Keratinocyte (primary cell): ENCODE results near the gene KREMEN1. TPM values are rescaled to one million over a fixed set of nuclear protein-coding genes. Genes with fewer than 3 reads are reported as not detected.

ENCODE experiments used
- DNase-seq: peaks from one replicate; pipeline ENCODE4 v3.0.0-alpha.2; 2011; ENCODE audit warnings: low read depth, missing footprints, low spot score
- FAIRE-seq: peaks from 2 replicates; lab custom pipeline; 2011; peaks lifted over from hg19 to GRCh38; lab: Jason Lieb, UNC
- H2AFZ ChIP-seq: 2 replicates; pipeline ENCODE4 v1.6.0; 2012; ENCODE audit warnings: low read length, control low read depth, inconsistent platforms; ENCODE audit not compliant: control insufficient read depth
- H3K27ac ChIP-seq: 2 replicates; pipeline ENCODE4 v1.5.1; 2011; ENCODE audit warnings: low read length; ENCODE audit not compliant: control insufficient read depth, insufficient read depth
- H3K27me3 ChIP-seq: 3 replicates; pipeline ENCODE4 v1.6.0; 2011; ENCODE audit warnings: low read length; ENCODE audit not compliant: control insufficient read depth, insufficient read depth; ENCODE audit errors: extremely low read depth
- H3K36me3 ChIP-seq, 2 experiments: 2 replicates in 1 of 2; 3 replicates in 1 of 2; pipeline ENCODE4 v1.5.1; 2011; ENCODE audit warnings: low read length in 2 of 2, mild to moderate bottlenecking in 1 of 2; ENCODE audit not compliant: control insufficient read depth in 2 of 2, insufficient read depth in 2 of 2; ENCODE audit errors: extremely low read depth in 1 of 2
- H3K4me1 ChIP-seq: 3 replicates; pipeline ENCODE4 v1.5.1; 2011; ENCODE audit warnings: low read length; ENCODE audit not compliant: control insufficient read depth, insufficient read depth; ENCODE audit errors: extremely low read depth
- H3K4me2 ChIP-seq: 3 replicates; pipeline ENCODE4 v1.6.0; 2011; ENCODE audit warnings: low read depth, low read length; ENCODE audit not compliant: control insufficient read depth, insufficient read depth; ENCODE audit errors: extremely low read depth
- H3K4me3 ChIP-seq, 3 experiments: fragments of 200-600 bp in 1 of 3; sonication (generic) in 1 of 3; 2 replicates in 2 of 3; 3 replicates in 1 of 3; pipeline ENCODE4 v1.5.1; 2011 to 2016; ENCODE audit warnings: low read length in 3 of 3, mild to moderate bottlenecking in 3 of 3, control low read depth in 2 of 3, inconsistent platforms in 1 of 3, low read depth in 1 of 3, mixed read lengths in 1 of 3, mixed run types in 1 of 3, moderate library complexity in 1 of 3; ENCODE audit not compliant: control insufficient read depth in 2 of 3, insufficient read depth in 2 of 3; ENCODE audit errors: extremely low read depth in 1 of 3
- H3K79me2 ChIP-seq: 2 replicates; pipeline ENCODE4 v1.6.0; 2012; ENCODE audit warnings: low read length; ENCODE audit not compliant: control insufficient read depth, insufficient read depth
- H3K9ac ChIP-seq: 3 replicates; pipeline ENCODE4 v1.6.0; 2011; ENCODE audit warnings: low read length; ENCODE audit not compliant: control insufficient read depth, insufficient read depth; ENCODE audit errors: extremely low read depth
- H3K9me1 ChIP-seq: 3 replicates; pipeline ENCODE4 v1.6.0; 2011; ENCODE audit warnings: low read length; ENCODE audit not compliant: control insufficient read depth, insufficient read depth; ENCODE audit errors: extremely low read depth
- H3K9me3 ChIP-seq: 2 replicates; pipeline ENCODE4 v1.5.1; 2012; ENCODE audit warnings: low read depth, low read length; ENCODE audit not compliant: control insufficient read depth
- H4K20me1 ChIP-seq: 3 replicates; pipeline ENCODE4 v1.6.0; 2011; ENCODE audit warnings: low read length; ENCODE audit not compliant: control insufficient read depth, insufficient read depth; ENCODE audit errors: extremely low read depth
- CTCF ChIP-seq, 3 experiments: IDR thresholded peaks in 1 of 3; conservative IDR thresholded peaks in 1 of 3; optimal IDR thresholded peaks in 1 of 3; 2 replicates in 2 of 3; 3 replicates in 1 of 3; pipeline versions ENCODE3 to v1.5.1; 2011; ENCODE audit warnings: low read length in 3 of 3, mild to moderate bottlenecking in 3 of 3, moderate library complexity in 2 of 3, control low read depth in 1 of 3, inconsistent platforms in 1 of 3; ENCODE audit not compliant: insufficient read depth in 2 of 3; ENCODE audit errors: extremely low read depth in 1 of 3
- EZH2 ChIP-seq: IDR thresholded peaks from one replicate; pipeline ENCODE4 v1.6.1; 2012; ENCODE audit warnings: inconsistent platforms, mild to moderate bottlenecking, low read length, moderate library complexity
- dilution Hi-C: fragments of 300-500 bp; cut with MboI; formaldehyde crosslinking; loops from one replicate; pipeline ENCODE4 v1.7.0; 2020; ENCODE audit warnings: low sequenced_read_pairs; ENCODE audit not compliant: extremely low pct_ligation_motif_present
- polyA plus RNA-seq, 5 experiments: library from polyadenylated mRNA; depleted of rRNA in 3 of 5; stranded (reverse) in 3 of 5; stranded (forward) in 1 of 5; unstranded in 1 of 5; fragments of >200 nt; gene quantifications; 1 replicate in 1 of 5; 2 replicates in 3 of 5; 3 replicates in 1 of 5; pipeline versions ENCODE4 v1.2.1 to v1.2.3, GENCODE V29; 2011 to 2012; ENCODE audit warnings: missing spikeins in 2 of 5, low read depth in 1 of 5, low replicate concordance in 1 of 5

Gene KREMEN1
- polyA plus RNA-seq, 1 donor (not counting 4 experiments of a cell fraction or from before 2014, with no cell fraction given) = 6.8 TPM

- Histone ChIP-seq H2AFZ (no peak overlapping the region), H3K36me3 (no peaks in the 10 kb centered on the region), H3K9ac (no peak overlapping the region), H3K9me3 (no peaks in the 10 kb centered on the region), H3K4me1 (no peaks in the 10 kb centered on the region), H3K4me2 (no peak overlapping the region), H3K79me2 (no peaks in the 10 kb centered on the region), H3K9me1 (no peaks in the 10 kb centered on the region), H3K27me3 (no peaks in the 10 kb centered on the region), H4K20me1 (no peaks in the 10 kb centered on the region), H3K4me3 (no peak overlapping the region), H3K27ac (no peak overlapping the region)
- dilution Hi-C loops = no loop called here
- DNase-seq (no peak), FAIRE-seq (no peak)
- no peak for TF ChIP-seq CTCF (optimal IDR thresholded peaks at IDR 0.05 in 1 of 3, IDR thresholded peaks at IDR 0.05 in 1 of 3, conservative IDR thresholded peaks at IDR 0.05 in 1 of 3; ENCODE audit: extremely low read depth in 1 of 3, insufficient read depth in 2 of 3, low read length in 3 of 3)
- TF ChIP-seq EZH2 = no peak
These were observed 16.4 kb upstream of the KREMEN1 start for GRCh38 chr22:29056472-29056871.

- H3K9ac ChIP-seq = no peak overlapping the region
- DNase-seq (no peak), FAIRE-seq (no peak)
- no peaks in the 10 kb centered on the region for H4K20me1 ChIP-seq
- H3K4me1 ChIP-seq = no peaks in the 10 kb centered on the region
- no peaks in the 10 kb centered on the region for H3K36me3 ChIP-seq
- no peak overlapping the region for H2AFZ ChIP-seq
- dilution Hi-C loops = no loop called here
- no peaks in the 10 kb centered on the region for H3K27me3 ChIP-seq
- no peaks in the 10 kb centered on the region for H3K79me2 ChIP-seq
- TF ChIP-seq CTCF (optimal IDR thresholded peaks at IDR 0.05 in 1 of 3, IDR thresholded peaks at IDR 0.05 in 1 of 3, conservative IDR thresholded peaks at IDR 0.05 in 1 of 3; ENCODE audit: extremely low read depth in 1 of 3, insufficient read depth in 2 of 3, low read length in 3 of 3) (no peak), EZH2 (no peak)
- no peak overlapping the region for H3K4me2 ChIP-seq
- no peaks in the 10 kb centered on the region for H3K9me3 ChIP-seq
- no peak overlapping the region for H3K27ac ChIP-seq
- H3K4me3 ChIP-seq = no peak overlapping the region
- H3K9me1 ChIP-seq = no peaks in the 10 kb centered on the region
These were observed 12.5 kb upstream of the KREMEN1 start for GRCh38 chr22:29060251-29060869.
